MM.1S (cell line): ENCODE results near the gene ZNF598.

Source experiments
- DNase-seq: peaks from one replicate; pipeline ENCODE4 v3.0.0-alpha.2; 2015
- H2AFZ ChIP-seq: fragments of 300-600 bp; sonication (generic); 2 replicates; pipeline ENCODE4 v1.6.0; 2016; ENCODE audit warnings: antibody characterized with exemption, low read length
- H3F3A ChIP-seq: fragments of 300-600 bp; sonication (generic); 2 replicates; pipeline ENCODE4 v1.6.1; 2016; ENCODE audit warnings: mild to moderate bottlenecking, antibody characterized with exemption, low read length, moderate library complexity, mixed read lengths; ENCODE audit not compliant: insufficient read depth
- H3K27ac ChIP-seq: fragments of 300-600 bp; sonication (generic); 2 replicates; pipeline ENCODE4 v1.5.1; 2016; ENCODE audit warnings: mild to moderate bottlenecking, low read length
- H3K27me3 ChIP-seq: fragments of 300-600 bp; sonication (generic); replicated peaks from 2 replicates; pipeline ENCODE4 v1.6.0; 2016; ENCODE audit warnings: low read length; ENCODE audit not compliant: insufficient read depth
- H3K36me3 ChIP-seq: fragments of 300-600 bp; sonication (generic); replicated peaks from 2 replicates; pipeline ENCODE4 v1.6.1; 2016; ENCODE audit warnings: mild to moderate bottlenecking, low read length, mixed read lengths; ENCODE audit not compliant: insufficient read depth
- H3K4me1 ChIP-seq: fragments of 300-600 bp; sonication (generic); 2 replicates; pipeline ENCODE4 v1.6.1; 2016; ENCODE audit warnings: low read length, mixed read lengths
- H3K4me2 ChIP-seq: fragments of 300-600 bp; sonication (generic); 2 replicates; pipeline ENCODE4 v1.6.0; 2016; ENCODE audit warnings: low read depth, low read length
- H3K4me3 ChIP-seq: fragments of 300-600 bp; sonication (generic); 2 replicates; pipeline ENCODE4 v1.5.1; 2016; ENCODE audit warnings: low read length, mixed read lengths
- H3K79me2 ChIP-seq: fragments of 300-600 bp; sonication (generic); 2 replicates; pipeline ENCODE4 v1.6.1; 2016; ENCODE audit warnings: mixed run types, low read length, mixed read lengths
- H3K9ac ChIP-seq: fragments of 300-600 bp; sonication (generic); 2 replicates; pipeline ENCODE4 v1.6.1; 2016; ENCODE audit warnings: low read length, mixed read lengths
- H3K9me2 ChIP-seq: fragments of 300-600 bp; sonication (generic); replicated peaks from 2 replicates; pipeline ENCODE4 v1.6.1; 2016; ENCODE audit warnings: mild to moderate bottlenecking, low read length, mixed read lengths; ENCODE audit not compliant: insufficient read depth
- H3K9me3 ChIP-seq: fragments of 300-600 bp; sonication (generic); replicated peaks from 2 replicates; pipeline ENCODE4 v1.6.1; 2016; ENCODE audit warnings: mild to moderate bottlenecking, low read length, mixed read lengths; ENCODE audit not compliant: insufficient read depth
- H4K20me1 ChIP-seq: fragments of 300-600 bp; sonication (generic); 2 replicates; pipeline ENCODE4 v1.6.1; 2016; ENCODE audit warnings: mild to moderate bottlenecking, low read length, moderate library complexity, mixed read lengths; ENCODE audit not compliant: insufficient read depth
- CTCF ChIP-seq: fragments of 300-600 bp; sonication (generic); IDR thresholded peaks from 2 replicates; pipeline ENCODE4 v1.5.1; 2016; ENCODE audit warnings: antibody characterized with exemption, low read length, mixed read lengths
- EZH2 ChIP-seq: fragments of 300-600 bp; sonication (generic); optimal IDR thresholded peaks from 2 replicates; pipeline ENCODE3; 2017; ENCODE audit warnings: low read depth, mild to moderate bottlenecking, antibody characterized with exemption, low read length, mixed read lengths
- EZH2phosphoT487 ChIP-seq: fragments of 300-600 bp; sonication (generic); IDR thresholded peaks from 2 replicates; pipeline ENCODE4 v1.6.1; 2018; ENCODE audit warnings: antibody characterized with exemption, low read length

ZNF598 gene

GRCh38 chr16:2054543-2055245, 45.1 kb upstream of the ZNF598 start:
- Histone ChIP-seq H3K9ac (no peak overlapping the region), H3F3A (no peaks in the 10 kb centered on the region), H3K79me2 (peaks cover 1% of the 10 kb centered on the region; the same call in 1 of the 2 replicates), H2AFZ (no peak overlapping the region), H4K20me1 (no peaks in the 10 kb centered on the region), H3K9me3 (no peaks in the 10 kb centered on the region), H3K36me3 (no peaks in the 10 kb centered on the region), H3K9me2 (no peaks in the 10 kb centered on the region), H3K4me1 (no peaks in the 10 kb centered on the region), H3K27ac (no peak overlapping the region), H3K27me3 (no peaks in the 10 kb centered on the region), H3K4me3 (no peak overlapping the region), H3K4me2 (no peak overlapping the region)
- no peak for TF ChIP-seq EZH2
- no peak for TF ChIP-seq EZH2phosphoT487
- TF ChIP-seq CTCF, result no peak
- no peak for DNase-seq

GRCh38 chr16:2053897-2054296, 44.3 kb upstream of the ZNF598 start:
- Histone ChIP-seq H3K27me3 (no peaks in the 10 kb centered on the region), H3K79me2 (peaks cover 9% of the 10 kb centered on the region), H3K4me1 (no peaks in the 10 kb centered on the region; the same call in 1 of the 2 replicates), H3K4me2 (no peak overlapping the region), H3K4me3 (no peak overlapping the region), H3K27ac (no peak overlapping the region), H3K9ac (no peak overlapping the region), H3K9me2 (no peaks in the 10 kb centered on the region), H3K36me3 (no peaks in the 10 kb centered on the region), H3F3A (no peaks in the 10 kb centered on the region), H2AFZ (no peak overlapping the region), H3K9me3 (no peaks in the 10 kb centered on the region), H4K20me1 (no peaks in the 10 kb centered on the region)
- no peak for DNase-seq
- TF ChIP-seq CTCF (no peak), EZH2 (no peak), EZH2phosphoT487 (no peak)

GRCh38 chr16:2053211-2053610, 43.6 kb upstream of the ZNF598 start:
- H3F3A ChIP-seq, result no peaks in the 10 kb centered on the region
- H3K27ac ChIP-seq, result no peak overlapping the region
- H3K4me3 ChIP-seq, result no peak overlapping the region
- H3K79me2 ChIP-seq, result peaks cover 16% of the 10 kb centered on the region
- H3K4me1 ChIP-seq, result peaks cover 4% of the 10 kb centered on the region
- H3K9me3 ChIP-seq, result no peaks in the 10 kb centered on the region
- H3K27me3 ChIP-seq, result no peaks in the 10 kb centered on the region
- no peaks in the 10 kb centered on the region for H3K9me2 ChIP-seq
- no peak overlapping the region for H2AFZ ChIP-seq
- H4K20me1 ChIP-seq, result no peaks in the 10 kb centered on the region
- no peaks in the 10 kb centered on the region for H3K36me3 ChIP-seq
- no peak overlapping the region for H3K9ac ChIP-seq
- no peak overlapping the region for H3K4me2 ChIP-seq
- TF ChIP-seq EZH2phosphoT487 (no peak), CTCF (no peak), EZH2 (no peak)
- DNase-seq, result no peak
